Thoracic aorta (tissue), 2 donors: ENCODE results near the gene DPH3. TPM values are rescaled to one million over a fixed set of nuclear protein-coding genes. Genes with fewer than 3 reads are reported as not detected.

Experiments used
- ATAC-seq: fragments of 150-250 bp; one replicate; pipeline ENCODE4 v1.8.0; 2017; ENCODE audit warnings: low read depth; ENCODE audit not compliant: insufficient number of reproducible peaks, low FRiP score
- DNase-seq: peaks from one replicate; pipeline ENCODE4 v3.0.0-alpha.2; 2020; ENCODE audit warnings: low spot score
- H3K27ac ChIP-seq, 2 donors: fragments of 200-600 bp; sonication (generic); 1 replicate in 1 of 2; 2 replicates in 1 of 2; pipeline ENCODE4 v1.5.1; 2016; ENCODE audit warnings: mild to moderate bottlenecking in 2 of 2, moderate library complexity in 2 of 2
- H3K27me3 ChIP-seq: fragments of 200-600 bp; sonication (generic); replicated peaks from 2 replicates; pipeline ENCODE4 v1.6.0; 2016; ENCODE audit warnings: mild to moderate bottlenecking; ENCODE audit not compliant: insufficient read depth
- H3K36me3 ChIP-seq: fragments of 200-600 bp; sonication (generic); one replicate; pipeline ENCODE4 v1.5.1; 2016
- H3K4me1 ChIP-seq, 2 donors: fragments of 200-600 bp; sonication (generic); 1 replicate in 1 of 2; 2 replicates in 1 of 2; pipeline versions ENCODE4 v1.5.1 to v1.6.0; 2016; ENCODE audit warnings: low read depth in 2 of 2, mild to moderate bottlenecking in 1 of 2; ENCODE audit not compliant: control insufficient read depth in 1 of 2
- H3K4me3 ChIP-seq: fragments of 200-600 bp; sonication (generic); 2 replicates; pipeline ENCODE4 v1.5.1; 2016; ENCODE audit warnings: mild to moderate bottlenecking
- H3K9me3 ChIP-seq: fragments of 200-600 bp; sonication (generic); 2 replicates; pipeline ENCODE4 v1.5.1; 2016
- CTCF ChIP-seq: fragments of 200-600 bp; sonication (generic); IDR thresholded peaks from one replicate; pipeline ENCODE4 v1.5.1; 2019; ENCODE audit warnings: antibody characterized with exemption
- total RNA-seq, 2 donors: library from RNA; depleted of rRNA; stranded (reverse); fragments of >200 nt; gene quantifications; one replicate each; pipeline versions ENCODE4 v1.1.0 to v1.2.3, GENCODE V29; 2016

Gene DPH3
- total RNA-seq, 2 donors from 2014 or later = 14.4 to 29.3 TPM

DNA sequence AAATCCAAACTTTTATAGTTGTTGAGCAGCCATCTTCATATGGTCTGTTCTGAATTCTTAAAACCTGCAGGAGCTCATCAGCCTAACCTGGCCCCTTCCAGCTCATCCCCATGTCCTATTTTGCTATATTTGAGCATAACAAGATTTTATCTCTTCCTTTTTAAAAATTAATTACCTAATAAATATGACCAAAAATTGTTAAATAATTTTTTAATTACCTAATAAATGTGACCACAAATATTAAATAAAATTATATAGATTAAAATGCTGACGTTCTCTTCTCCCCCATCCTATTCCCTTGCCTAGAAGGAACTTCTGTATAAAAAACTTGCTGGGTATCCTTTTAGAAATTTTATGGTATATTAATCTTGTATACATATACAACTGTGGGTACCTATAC lies 44.0 kb upstream of the DPH3 start:
- peaks cover 0 to 9% of the 10 kb centered on the region in 2 donors for H3K4me1 ChIP-seq
- no peak for ATAC-seq

GRCh38 chr3:16307832-16308531 lies 43.2 kb upstream of the DPH3 start:
- no peak for DNase-seq
- no peak for ATAC-seq
- H3K36me3 ChIP-seq = no peaks in the 10 kb centered on the region
- peaks cover 0 to 9% of the 10 kb centered on the region in 2 donors for H3K4me1 ChIP-seq
- H3K4me3 ChIP-seq = no peak overlapping the region
- no peaks in the 10 kb centered on the region for H3K9me3 ChIP-seq
- H3K27me3 ChIP-seq = no peaks in the 10 kb centered on the region
- no peak overlapping the region for H3K27ac ChIP-seq
- TF ChIP-seq CTCF = no peak

More for the DNA sequence above, 44.0 kb upstream of the DPH3 start:
- Histone ChIP-seq H3K27me3 (no peaks in the 10 kb centered on the region), H3K9me3 (no peaks in the 10 kb centered on the region), H3K4me3 (no peak overlapping the region), H3K27ac (no peak overlapping the region), H3K36me3 (no peaks in the 10 kb centered on the region)
- no peak for DNase-seq
- TF ChIP-seq CTCF = no peak

DNA sequence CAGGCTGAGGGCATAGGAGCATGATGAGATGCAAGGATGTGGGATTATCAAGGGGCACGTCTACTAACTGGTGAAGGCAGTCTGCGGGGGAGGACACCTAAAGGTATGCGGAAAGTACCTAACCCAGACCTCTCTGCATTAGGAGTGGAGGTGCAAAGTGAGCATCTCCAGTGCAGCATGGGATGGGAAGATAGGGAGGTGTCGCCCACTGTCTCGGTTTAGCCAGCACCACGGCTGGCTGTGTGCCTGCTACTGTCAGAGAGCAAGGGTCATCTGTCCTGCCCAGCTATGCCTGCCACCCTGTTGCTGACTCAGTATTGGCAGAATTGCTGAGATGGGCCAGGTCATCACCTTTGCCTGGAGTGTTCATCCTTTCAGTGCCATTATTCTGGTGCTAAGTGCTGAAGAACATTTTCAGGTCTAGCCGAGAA lies 40.4 kb upstream of the DPH3 start:
- peaks cover 0 to 9% of the 10 kb centered on the region in 2 donors for H3K4me1 ChIP-seq
- H3K27me3 ChIP-seq = no peaks in the 10 kb centered on the region
- H3K9me3 ChIP-seq = no peaks in the 10 kb centered on the region
- ATAC-seq (no peak), DNase-seq (no peak)
- H3K27ac ChIP-seq = no peak overlapping the region
- no peaks in the 10 kb centered on the region for H3K36me3 ChIP-seq
- no peak overlapping the region for H3K4me3 ChIP-seq
- TF ChIP-seq CTCF = no peak

GRCh38 chr3:16304061-16305010 lies 39.6 kb upstream of the DPH3 start:
- Histone ChIP-seq H3K4me3 (no peak overlapping the region), H3K27me3 (no peaks in the 10 kb centered on the region), H3K27ac (no peak overlapping the region), H3K9me3 (no peaks in the 10 kb centered on the region), H3K36me3 (no peaks in the 10 kb centered on the region), H3K4me1 (peaks cover 0 to 9% of the 10 kb centered on the region in 2 donors)
- ATAC-seq = no peak
- no peak for TF ChIP-seq CTCF
- DNase-seq = no peak

- ATAC-seq (no peak), DNase-seq (no peak)
- no peaks in the 10 kb centered on the region for H3K27me3 ChIP-seq
- H3K36me3 ChIP-seq = no peaks in the 10 kb centered on the region
- H3K9me3 ChIP-seq = no peaks in the 10 kb centered on the region
- no peak for TF ChIP-seq CTCF
- peaks cover 3 to 18% of the 10 kb centered on the region in 2 donors for H3K4me1 ChIP-seq
- H3K4me3 ChIP-seq = no peak overlapping the region
- H3K27ac ChIP-seq = no peak overlapping the region
These were observed 38.4 kb upstream of the DPH3 start for GRCh38 chr3:16303037-16303575.
